IPS DF 19.7 (cell line): ENCODE results near the gene CPZ.

Source experiments
- DNase-seq: peaks from one replicate; pipeline ENCODE4 v3.0.0-alpha.2; 2013; ENCODE audit warnings: low read depth, low spot score

CPZ gene

DNA sequence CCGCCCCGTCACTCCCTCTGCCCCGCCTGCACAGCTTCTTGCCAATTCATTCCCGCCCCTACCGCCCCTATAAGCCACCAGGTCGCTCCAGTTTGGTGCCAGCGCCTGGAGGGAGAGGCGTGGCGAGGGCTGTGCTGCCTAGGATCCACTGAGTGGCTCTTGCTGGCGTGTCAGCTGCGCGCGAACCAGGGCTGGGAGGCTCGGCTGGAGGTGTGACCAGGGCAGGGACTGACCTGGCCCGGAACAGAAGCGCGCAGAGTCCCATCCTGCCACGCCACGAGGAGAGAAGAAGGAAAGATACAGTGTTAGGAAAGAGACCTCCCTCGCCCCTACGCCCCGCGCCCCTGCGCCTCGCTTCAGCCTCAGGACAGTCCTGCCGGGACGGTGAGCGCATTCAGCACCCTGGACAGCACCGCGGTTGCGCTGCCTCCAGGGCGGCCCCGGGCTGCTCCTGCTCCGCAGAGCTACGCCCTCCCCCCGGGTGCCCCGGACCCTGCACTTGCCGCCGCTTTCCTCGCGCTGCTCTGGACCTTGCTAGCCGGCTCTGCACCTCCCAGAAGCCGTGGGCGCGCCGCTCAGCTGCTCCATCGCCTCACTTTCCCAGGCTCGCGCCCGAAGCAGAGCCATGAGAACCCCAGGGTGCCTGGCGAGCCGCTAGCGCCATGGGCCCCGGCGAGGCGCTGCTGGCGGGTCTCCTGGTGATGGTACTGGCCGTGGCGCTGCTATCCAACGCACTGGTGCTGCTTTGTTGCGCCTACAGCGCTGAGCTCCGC, 12.1 kb upstream of the CPZ start, which contains the start of gene GPR78:
Gene GPR78, plus strand, starts transcription at position 72 of the 773 bp plus-strand sequence. Its CDS starts 591 bp downstream, at position 663.
- peak; percentile 48 for DNase-seq

DNA sequence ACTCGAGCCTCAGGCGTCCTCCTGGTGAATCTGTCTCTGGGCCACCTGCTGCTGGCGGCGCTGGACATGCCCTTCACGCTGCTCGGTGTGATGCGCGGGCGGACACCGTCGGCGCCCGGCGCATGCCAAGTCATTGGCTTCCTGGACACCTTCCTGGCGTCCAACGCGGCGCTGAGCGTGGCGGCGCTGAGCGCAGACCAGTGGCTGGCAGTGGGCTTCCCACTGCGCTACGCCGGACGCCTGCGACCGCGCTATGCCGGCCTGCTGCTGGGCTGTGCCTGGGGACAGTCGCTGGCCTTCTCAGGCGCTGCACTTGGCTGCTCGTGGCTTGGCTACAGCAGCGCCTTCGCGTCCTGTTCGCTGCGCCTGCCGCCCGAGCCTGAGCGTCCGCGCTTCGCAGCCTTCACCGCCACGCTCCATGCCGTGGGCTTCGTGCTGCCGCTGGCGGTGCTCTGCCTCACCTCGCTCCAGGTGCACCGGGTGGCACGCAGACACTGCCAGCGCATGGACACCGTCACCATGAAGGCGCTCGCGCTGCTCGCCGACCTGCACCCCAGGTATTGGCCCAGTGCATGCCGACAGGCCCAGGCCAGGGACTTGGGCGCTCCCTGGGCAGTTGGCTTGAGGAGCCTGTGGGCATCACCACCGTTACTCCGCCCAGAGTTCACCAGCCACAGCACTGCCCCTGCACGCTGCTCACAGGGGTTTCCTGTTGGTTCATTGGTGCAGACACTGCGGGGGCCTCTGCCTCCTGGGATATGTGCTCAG, 11.3 kb upstream of the CPZ start:
- DNase-seq = no peak

DNA sequence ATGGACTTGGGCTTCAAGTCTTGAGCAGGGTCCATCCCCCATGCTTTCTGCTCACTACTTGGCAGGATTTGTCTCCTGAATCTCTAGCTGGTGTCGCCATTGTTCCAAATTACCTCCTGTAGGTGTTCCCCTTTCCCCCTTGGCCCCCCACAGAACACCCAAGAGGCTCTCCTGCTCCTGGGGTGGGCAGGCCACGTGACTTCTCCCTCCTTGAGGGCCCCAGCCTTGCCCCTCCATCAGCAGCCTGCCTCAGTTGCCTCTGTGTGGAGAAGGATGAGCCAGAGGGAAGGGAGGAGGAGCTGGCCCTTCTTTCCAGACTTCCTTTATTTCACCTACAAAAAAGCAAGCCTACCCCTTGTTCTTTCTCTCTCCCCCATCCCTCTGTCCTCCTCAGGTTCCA, 10.5 kb upstream of the CPZ start:
- no peak for DNase-seq

DNA sequence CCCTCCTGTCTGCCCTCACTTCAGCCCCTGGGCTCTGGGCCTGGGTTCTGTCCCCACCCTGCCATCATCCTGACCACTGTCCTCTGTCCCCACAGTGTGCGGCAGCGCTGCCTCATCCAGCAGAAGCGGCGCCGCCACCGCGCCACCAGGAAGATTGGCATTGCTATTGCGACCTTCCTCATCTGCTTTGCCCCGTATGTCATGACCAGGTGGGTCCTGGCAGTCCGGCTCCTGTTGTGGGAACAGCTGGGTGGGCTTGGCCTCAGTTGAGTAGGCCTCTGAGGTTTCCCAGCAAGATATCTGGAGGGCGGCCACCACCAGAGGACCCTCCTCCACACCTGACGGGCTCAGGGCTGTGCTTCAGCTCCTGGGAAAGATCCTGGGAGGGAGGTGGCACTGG, 10.1 kb upstream of the CPZ start:
- no peak for DNase-seq

DNA sequence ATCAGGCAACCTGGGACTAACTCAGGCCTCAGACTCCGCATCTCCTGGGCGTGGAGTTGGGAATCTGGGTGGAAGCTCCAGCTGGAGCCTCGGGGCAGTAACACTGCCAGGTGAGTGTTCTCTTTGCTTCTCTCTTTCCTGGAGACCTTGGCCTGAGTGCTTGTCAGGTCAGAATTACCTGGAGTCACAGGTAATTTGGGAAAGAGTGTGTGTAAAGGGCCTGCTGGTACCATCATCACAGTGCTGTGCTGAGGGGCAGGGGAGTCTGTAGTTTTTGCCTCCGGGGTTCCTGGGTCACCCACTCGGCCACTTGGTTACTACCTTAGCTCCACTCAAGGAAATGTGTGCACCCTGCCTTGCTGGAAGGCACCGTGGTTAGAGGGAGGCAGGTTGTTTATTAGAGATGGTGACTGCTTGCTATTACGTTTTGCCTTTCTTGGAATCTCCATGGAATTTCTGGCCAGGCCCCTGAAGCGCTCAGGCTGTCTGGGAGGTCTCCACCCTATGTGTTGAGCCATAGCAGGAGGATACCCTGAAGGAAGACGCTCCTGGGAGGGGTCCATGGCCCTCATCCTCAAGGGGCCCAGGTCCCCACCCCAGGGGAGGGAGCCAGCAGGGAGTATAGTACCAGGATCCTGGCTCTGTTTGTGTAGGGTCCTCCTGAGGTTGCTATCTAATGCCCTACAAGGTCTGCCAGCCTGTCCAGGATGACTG, 9.5 kb upstream of the CPZ start:
- no peak for DNase-seq

- DNase-seq = no peak
Observed at GRCh38 chr4:8583655-8584025, 8.9 kb upstream of the CPZ start.

DNA sequence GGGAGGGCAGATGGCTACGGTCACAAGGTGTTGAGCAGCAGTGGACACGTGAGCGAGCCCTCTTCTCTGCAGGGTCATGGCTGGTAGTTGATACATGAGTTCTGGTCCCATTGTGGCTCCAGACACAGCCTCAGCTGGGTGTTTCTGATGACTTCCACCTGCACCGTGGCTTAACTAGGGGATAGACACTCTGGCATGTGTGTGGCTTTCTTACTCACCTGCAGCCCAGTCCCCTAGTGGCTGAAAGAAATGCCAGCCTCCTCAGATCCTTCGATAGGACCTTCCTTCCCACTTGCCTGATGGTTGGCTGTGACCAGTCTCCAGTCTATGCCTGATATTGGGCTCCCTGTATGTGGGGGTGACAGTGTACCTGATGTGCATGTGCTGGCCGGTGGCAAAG, 7.4 kb upstream of the CPZ start:
- DNase-seq = no peak

DNA sequence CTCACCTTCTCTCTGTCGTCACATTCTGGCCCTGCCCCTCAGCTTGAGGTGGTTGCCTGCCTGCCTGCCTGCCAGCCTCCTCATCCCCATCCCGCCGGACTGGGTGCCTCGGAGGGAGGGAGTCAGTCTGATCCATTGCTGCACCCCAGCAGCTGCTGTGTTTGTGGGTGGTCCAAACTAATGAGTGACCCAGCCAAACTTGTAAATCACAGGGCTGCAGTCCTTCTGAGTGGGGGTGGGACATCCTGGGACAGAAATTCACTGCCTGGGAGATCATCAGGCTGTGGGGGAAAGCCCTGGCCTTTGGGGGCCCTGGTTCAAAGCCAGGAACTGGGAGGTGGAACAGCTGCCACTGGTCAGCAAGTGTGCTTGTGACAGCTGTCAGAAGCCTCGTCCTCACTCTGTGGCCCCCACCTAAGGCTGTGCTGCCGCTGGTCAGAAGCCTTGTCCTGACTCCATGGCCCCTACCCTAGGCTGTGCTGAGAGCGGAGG, 6.8 kb upstream of the CPZ start:
- DNase-seq = no peak

DNA sequence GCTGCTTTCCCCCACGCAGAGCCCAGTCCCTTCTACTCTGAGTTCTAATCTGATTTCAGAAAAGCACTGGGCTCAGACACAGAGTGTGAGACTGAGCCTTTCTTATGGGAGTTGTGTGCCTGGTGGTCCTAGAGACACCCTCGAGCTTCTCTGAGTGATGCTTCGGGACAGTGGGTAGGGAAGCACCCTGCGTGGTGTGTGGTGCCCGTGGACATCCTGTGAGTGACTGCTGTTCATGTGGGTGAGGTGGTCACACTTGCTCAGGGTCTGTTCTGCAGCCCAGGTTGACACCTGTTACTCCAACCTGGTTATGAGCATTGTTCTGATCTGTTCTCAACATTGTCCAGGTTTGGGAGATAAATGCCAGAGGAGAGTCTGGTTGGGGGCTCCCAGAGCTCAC, 6.3 kb upstream of the CPZ start:
- no peak for DNase-seq

GRCh38 chr4:8586671-8587468, 5.7 kb upstream of the CPZ start:
- DNase-seq = no peak

DNA sequence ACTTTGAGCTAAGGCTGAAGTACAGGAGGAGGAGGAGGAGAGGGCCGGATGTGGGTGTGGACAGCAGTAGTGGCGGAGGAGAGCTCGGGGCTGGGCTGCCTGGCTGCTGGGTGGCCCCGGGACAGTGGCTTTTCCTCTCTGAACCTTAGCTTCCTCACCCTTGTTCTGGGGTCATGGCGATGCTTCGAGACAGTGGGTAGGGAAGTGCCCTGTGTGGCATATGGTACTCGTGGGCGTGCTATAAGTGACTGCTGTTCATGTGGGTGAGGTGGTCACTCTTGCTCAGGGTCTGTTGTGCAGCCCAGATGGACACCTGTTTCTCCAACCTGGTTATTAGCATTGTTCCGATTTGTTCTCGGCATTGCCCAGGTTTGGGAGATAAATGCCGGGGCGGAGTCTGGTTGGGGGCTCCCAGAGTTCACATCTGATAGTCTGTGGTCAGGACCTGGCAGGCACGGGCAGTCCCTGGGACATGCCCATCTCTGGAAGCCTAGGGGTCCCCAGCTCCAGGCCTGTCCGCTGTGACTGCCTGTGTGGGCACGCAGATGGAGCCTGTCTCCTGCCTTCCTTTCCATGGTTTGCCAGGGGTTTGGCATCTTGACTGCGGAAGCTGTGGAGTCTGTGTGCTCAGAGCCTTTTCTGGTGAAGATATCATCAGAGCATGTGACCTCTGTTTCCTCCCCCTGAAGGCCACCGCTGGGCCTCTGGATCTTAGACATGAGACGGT, 4.9 kb upstream of the CPZ start:
- DNase-seq = no peak

- no peak for DNase-seq
Observed at GRCh38 chr4:8588196-8588470, 4.4 kb upstream of the CPZ start.

DNA sequence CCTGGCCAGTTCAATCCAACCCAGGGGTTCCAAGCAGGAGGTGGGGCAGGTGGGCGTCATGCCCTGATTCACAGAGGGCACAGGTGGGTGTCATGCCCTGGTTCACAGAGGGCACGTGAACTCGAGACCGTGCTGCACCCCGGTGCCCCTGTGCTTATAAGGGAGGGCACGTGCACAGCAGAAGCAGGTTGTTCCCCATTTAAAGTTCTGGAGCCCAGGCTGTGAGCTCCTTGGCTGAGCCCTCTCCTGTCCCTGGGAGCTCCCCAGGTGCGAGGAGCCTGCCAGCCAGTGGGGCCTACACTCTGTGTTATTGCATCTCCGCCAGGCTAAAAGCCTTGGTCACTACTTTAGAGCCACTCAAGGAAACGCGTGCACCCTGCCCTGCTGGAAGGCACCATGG, 3.2 kb upstream of the CPZ start:
- no peak for DNase-seq

DNA sequence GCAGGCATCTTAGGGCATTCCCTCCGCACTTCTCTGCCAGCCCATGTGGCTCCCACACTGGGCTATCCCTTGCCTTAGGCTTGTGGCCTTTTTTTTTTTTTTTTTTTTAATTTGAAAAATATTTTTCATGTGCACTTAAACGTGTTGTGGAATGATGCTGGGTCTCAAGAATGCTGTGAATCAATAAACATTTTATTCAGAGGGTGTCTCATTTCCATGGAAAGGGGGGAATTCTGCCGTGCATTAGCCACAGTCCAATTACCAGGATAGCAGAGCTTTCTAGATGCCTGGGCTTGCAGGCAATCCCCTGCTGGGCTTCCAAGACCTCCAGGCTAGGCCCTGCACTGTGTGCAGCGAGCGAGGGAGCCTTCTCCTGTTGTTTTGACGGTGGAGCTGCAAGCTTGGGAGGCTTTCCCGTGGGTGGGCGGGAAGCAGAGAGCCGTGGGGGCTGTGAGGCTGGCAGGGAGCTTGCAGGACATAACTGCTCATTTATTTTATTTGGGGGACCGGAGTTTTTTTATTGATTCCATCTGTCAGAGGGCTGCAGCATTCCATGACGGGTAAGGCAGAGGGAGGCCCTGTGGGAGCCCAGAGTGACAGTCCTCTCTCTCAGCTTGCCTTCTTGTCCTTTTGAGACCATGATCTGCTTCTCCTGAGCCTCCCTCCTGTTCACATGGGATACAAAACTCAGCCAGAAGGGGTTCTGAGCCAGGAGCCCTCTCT, 2.6 kb upstream of the CPZ start:
- no peak for DNase-seq

GRCh38 chr4:8590546-8590880, 2.1 kb upstream of the CPZ start:
- DNase-seq = no peak

DNA sequence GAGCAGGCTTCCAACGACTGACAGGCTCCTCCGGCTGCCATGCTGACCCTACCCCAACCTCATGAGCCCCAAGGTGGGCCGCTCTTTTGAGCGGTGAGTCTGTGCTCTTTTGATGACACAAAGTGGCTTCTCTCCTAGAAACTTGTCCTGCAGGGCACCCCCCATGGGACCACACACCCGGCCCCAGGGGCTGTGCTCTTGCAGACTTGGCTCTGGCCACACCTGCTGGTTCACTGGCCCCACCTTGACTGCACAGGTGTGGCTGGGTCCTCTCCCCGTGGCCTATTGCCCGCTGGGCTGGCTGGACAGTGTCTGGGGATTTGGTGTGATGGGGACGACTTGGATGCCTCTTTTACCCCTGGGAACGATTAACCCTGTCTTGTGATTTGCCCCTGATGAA, 1.5 kb upstream of the CPZ start:
- DNase-seq = no peak

GRCh38 chr4:8591626-8592365, 769 bp upstream of the CPZ start:
- no peak for DNase-seq

- no peak for DNase-seq
Observed at GRCh38 chr4:8593264-8594096, 915 bp downstream of the CPZ start.
